GM12878 (cell line): ENCODE results near the gene USP47.

Experiments used
- SIN3A ChIP-seq: IDR thresholded peaks from 2 replicates; pipeline ENCODE4 v1.6.1; 2012; ENCODE audit warnings: low read depth, low read length, improper control_type of control experiment
- SPI1 ChIP-seq: IDR thresholded peaks from 2 replicates; pipeline ENCODE4 v1.6.1; 2011; ENCODE audit warnings: low read depth, mild to moderate bottlenecking, low read length, moderate library complexity, borderline replicate concordance; ENCODE audit not compliant: insufficient read depth
- USF2 ChIP-seq: IDR thresholded peaks from 2 replicates; pipeline ENCODE4 v1.6.1; 2011; ENCODE audit warnings: low read depth, low read length, improper control_type of control experiment, borderline replicate concordance
- ZZZ3 ChIP-seq: IDR thresholded peaks from 2 replicates; pipeline ENCODE4 v1.6.1; 2011; ENCODE audit warnings: low read depth; ENCODE audit not compliant: control insufficient read depth, insufficient read length

GRCh38 chr11:11843211-11843621, 1.4 kb downstream of the USP47 start:
- TF ChIP-seq USF2 (no peak), ZZZ3 (no peak), SIN3A (no peak), SPI1 (no peak)
